Femur (tissue), 1 donor: ENCODE results near the gene KCNG2.
"Not testable (repeated sequence)": the region's sequence is repeated elsewhere in the genome, so short reads cannot be mapped to it uniquely, and the experiment has no call there.

ENCODE experiments used
- DNase-seq: peaks from one replicate; pipeline ENCODE4 v3.0.0-alpha.2; 2017

Gene KCNG2

GRCh38 chr18:79855147-79855933, 57.6 kb downstream of the KCNG2 start:
- no peak for DNase-seq

- DNase-seq, result peak; percentile 74
These were observed 58.6 kb downstream of the KCNG2 start for GRCh38 chr18:79856119-79857007.

DNA sequence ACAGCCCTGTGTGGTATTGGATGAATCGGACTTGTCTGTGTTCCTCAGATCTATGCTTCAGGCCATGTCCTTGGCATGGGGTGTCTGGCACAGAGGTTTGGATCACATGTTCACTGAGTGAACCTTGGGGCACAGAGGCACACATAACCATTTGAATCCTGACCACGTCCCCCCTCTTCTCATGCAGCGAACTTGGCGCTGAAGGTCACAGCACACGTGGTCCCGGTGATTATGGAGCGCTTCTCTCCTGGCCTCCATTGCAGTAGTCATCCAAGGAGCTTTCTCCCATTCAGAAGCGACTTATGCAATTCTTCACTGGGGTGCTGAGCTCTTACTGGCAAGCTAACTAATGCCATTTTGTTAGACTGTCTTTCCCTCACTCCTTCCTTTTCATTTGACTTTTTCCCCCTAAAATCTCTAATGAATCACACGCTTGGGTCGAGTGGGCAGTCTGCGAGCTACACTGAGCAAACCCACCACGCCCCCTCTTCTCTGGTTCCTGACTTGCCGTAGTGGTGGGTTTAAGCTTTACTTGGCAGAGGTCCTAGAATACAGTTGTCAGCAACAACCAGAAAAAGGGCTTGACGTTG, 59.4 kb downstream of the KCNG2 start:
- peak; percentile 55 for DNase-seq

- no peak for DNase-seq
These were observed 61.6 kb downstream of the KCNG2 start for GRCh38 chr18:79859314-79859713.

DNA sequence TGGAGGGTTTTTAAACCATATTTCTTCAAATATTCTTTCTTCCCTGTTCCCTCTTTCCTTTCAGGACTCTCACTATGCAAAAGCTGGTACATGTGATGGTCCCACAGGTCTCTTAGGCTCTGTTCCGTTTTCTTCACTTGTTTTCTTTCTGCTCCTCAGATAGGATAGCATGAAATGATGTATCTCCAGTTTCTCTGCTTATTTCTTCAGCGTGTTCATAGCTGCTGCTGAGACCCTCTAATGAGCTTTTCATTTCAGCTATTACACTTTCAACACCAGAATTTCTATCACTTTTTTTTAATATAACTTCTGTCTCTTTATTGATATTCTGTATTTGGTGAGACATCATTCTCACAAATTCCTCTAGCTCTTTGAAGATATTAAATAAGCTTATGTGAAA, 63.9 kb downstream of the KCNG2 start:
- no peak for DNase-seq

GRCh38 chr18:79862562-79862961, 64.8 kb downstream of the KCNG2 start:
- no peak for DNase-seq

DNA sequence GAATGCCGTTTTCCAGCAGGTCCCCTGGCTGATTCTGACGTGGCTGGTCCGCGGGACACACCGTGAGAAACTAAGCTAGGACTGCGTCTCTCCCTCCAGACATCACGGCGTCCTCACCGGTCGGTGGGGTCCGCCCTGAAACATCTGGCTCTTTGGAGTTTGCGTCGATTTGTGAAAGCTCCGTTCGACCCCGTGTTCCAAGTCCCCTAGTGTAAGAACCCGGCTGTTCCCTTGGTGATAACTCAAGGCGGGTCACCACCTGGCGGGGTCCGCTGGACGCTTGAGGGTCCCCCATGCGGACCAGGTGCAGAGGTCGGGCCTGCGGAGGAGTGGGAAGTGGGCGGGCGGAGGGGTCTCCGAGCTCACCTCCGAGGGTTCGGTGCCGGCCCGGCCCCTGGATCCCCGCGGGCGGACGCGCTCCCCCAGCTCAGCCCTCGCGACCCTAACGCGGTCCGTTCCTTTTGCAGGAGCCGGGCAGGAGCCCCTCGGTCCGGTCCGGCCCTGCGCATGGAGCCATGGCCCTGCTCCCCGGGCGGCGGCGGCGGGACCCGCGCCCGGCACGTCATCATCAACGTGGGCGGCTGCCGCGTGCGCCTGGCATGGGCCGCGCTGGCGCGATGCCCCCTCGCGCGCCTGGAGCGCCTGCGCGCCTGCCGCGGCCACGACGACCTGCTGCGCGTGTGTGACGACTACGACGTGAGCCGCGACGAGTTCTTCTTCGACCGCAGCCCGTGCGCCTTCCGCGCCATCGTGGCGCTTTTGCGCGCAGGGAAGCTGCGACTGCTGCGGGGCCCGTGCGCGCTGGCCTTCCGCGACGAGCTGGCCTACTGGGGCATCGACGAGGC, 65.6 kb downstream of the KCNG2 start:
- no peak for DNase-seq

DNA sequence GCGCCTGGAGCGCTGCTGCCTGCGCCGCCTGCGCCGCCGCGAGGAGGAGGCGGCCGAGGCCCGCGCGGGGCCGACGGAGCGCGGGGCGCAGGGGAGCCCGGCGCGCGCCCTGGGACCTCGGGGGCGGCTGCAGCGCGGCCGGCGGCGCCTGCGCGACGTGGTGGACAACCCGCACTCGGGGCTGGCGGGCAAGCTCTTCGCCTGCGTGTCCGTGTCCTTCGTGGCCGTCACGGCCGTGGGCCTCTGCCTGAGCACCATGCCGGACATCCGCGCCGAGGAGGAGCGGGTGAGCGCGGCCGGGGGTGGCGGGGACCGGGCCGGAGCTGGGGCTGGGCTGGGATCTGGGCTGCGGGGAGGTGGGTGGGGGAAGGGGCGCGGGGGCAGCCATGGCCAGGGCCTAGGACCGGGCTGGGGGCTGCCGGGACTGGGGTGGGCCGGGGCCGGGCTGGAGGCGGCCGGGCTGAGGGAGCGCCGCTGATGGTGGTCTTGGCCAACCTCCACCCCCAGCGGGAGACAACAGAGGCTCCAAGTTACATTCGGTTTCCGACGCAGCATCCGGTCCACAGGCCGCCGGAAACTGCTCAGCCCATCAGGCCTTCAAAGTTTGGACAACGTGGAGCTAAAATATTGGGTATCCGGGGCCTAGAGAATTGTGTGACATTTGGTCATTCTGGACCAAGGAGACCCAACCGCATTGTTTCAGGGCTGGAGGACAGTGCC, 66.4 kb downstream of the KCNG2 start:
- no peak for DNase-seq

DNA sequence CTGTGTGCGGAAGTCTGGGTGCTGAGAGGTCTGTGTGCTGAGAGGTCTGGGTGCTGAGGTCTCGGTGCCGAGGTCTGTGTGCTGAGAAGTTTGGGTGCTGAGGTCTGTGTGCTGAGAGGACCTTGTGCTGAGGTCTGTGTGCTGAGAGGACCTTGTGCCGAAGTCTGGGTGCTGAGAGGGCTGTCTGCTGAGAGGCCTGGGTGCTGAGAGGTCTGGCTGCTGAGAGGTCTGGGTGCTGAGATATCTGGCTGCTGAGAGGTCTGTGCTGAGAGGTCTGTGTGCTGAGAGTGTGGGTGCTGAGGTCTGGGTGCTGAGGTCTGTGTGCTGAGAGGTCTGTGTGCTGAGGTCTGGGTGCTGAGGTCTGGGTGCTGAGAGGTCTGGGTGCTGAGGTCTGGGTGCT, 67.2 kb downstream of the KCNG2 start:
- not testable (repeated sequence) for DNase-seq

GRCh38 chr18:79865951-79866350, 68.2 kb downstream of the KCNG2 start:
- not testable (repeated sequence) for DNase-seq

DNA sequence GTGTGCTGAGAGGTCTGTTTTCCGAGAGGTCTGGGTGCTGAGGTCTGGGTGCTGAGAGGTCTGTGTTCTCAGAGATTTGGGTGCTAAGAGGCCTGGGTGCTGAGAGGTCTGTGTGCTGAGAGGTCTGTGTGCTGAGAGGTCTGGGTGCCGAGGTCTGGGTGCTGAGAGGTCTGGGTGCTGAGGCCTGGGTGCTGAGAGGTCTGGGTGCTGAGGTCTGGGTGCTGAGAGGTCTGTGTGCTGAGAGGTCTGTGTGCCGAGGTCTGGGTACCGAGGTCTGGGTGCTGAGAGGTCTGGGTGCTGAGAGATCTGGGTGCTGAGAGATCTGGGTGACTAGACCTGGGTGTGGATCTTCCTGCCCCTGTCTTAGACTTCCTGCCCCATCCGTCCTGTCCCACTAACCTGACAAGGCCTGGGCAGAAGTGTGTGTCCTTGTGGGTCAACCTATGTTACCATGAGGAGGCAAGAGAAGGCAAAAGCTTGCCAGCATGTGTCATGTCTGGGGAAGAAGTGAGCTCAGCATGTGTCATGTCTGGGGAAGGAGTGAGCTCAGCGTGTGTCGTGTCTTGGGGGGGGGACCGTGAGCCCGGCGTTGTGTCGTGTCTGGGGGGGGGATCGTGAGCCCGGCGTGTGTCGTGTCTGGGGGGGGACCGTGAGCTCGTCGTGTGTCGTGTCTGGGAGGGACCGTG, 69.3 kb downstream of the KCNG2 start:
- no peak for DNase-seq

- DNase-seq, result no peak
These were observed 69.9 kb downstream of the KCNG2 start for GRCh38 chr18:79867666-79868065.

DNA sequence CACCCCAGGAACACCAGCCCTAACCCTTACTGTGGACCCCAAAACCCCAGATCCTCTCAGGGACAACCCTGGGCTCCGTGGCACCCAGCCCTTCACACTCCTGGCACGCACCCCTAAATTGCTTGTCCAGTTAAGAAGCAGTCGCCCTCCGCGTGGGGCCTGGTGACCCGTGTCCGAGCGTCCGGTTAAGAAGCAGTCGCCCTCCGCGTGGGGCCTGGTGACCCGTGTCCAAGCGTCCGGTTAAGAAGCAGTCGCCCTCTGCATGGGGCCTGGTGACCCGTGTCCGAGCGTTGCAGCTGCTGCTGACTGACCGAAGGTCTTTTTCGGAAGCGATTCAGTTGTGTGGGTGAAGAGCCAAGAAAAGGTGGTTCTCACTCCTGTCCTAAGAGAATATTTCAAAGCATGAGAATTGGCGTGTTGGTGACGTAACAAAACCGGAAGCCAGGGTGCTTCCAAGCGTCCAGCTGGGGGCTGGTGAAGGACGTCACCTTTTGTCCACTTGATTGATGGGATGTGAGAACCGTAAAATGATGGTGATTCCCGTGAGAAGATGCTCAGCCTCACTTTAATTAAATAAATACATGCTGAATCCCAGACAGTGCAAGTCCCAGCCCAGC, 70.5 kb downstream of the KCNG2 start:
- no peak for DNase-seq

DNA sequence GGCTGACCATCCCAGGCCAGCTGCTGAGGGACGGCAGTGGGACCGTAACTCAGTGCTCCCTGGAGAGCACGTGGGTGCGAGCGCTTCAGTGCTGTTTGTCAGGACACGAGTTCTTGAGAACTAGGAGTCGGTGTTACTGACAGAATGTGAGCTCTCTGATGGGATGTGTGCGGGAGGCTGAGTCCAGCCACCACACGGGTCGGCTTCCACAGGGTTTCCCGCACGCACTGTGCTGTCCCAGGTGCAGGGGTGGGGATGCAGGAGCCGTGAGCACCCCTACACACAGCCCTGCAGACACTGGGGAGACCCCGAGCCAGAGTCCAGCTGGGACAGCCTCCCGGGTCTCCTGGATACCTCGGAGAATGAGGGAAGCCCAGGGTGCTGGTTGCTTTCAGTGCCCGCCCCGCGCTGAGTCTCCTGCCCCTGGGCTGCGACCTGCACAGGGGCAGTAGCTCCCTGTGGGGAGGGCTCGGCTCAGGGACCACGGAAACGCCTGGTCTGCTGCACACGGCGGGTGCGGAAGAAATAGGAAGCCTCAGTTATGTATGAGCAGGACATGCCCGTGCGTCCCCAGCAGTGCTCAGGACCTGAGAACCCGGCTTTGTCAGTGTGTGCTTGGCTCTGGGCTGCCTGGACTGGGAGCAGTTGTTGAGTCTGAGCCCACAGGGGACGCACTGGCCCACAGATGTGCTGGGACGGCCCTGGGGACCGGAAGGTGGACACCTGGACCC, 71.2 kb downstream of the KCNG2 start:
- DNase-seq, result no peak

- DNase-seq, result no peak
These were observed 72.0 kb downstream of the KCNG2 start for GRCh38 chr18:79869591-79870300.

- peak; percentile 44 for DNase-seq
These were observed 72.7 kb downstream of the KCNG2 start for GRCh38 chr18:79870301-79871025.

- DNase-seq, result no peak
These were observed 73.3 kb downstream of the KCNG2 start for GRCh38 chr18:79871026-79871390.

DNA sequence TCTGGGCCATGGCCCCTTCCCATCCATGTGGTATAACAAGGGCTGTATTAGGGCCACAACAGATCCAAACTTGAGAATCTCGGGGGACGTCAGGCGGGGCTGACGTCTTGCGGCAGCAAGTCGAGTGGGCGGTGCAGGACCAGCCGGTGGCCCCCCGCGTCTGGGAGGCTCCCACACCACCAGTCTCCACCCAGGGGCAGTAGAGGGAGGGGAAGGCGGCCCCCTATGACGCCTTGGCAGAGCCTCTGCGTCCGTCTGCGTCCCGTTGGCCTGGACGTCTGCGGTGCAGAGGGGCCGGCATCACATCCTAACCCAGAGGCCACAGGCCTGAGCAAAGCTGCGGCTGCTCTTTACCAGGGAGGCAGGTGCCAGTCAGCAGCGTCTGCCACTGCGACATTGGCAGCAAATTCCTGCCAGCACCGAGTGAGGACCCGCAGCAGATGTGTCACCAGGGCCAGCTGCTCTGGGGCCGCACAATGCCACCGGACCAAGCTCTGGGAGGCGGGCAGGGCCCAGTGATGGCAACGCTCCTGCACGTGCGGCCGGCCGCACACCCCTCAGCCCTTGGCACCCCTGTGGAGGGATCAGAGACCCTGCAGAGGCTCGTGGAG, 73.8 kb downstream of the KCNG2 start:
- DNase-seq, result no peak
